ENCODE data around the gene ARHGEF4. TPM values are rescaled to one million over a fixed set of nuclear protein-coding genes. Genes with fewer than 3 reads are reported as not detected.

The ARHGEF4 gene
- total RNA-seq, 1 donor from 2014 or later: 4.8 TPM

GRCh38 chr2:130936451-130936850, 99.7 kb downstream of the ARHGEF4 start:
- DNase-seq (ENCODE audit: low read depth): no peak
- Mint-ChIP-seq H3K9me3 (ENCODE audit: unreplicated experiment) (peaks cover 6% of the 10 kb centered on the region), H3K27ac (ENCODE audit: unreplicated experiment) (no peak overlapping the region), H3K36me3 (ENCODE audit: low read depth, unreplicated experiment) (peaks cover under 1% of the 10 kb centered on the region), H3K4me1 (ENCODE audit: low read depth, unreplicated experiment) (no peaks in the 10 kb centered on the region), H3K27me3 (ENCODE audit: low read depth, unreplicated experiment) (no peaks in the 10 kb centered on the region), H3K4me3 (ENCODE audit: unreplicated experiment) (no peak overlapping the region)
- no peak for FAIRE-seq
- H3K4me2 ChIP-seq (ENCODE audit: low read length): no peak overlapping the region
- H2AFZ ChIP-seq (ENCODE audit: low read depth, low read length): no peak overlapping the region
- H3K4me3 ChIP-seq (ENCODE audit: insufficient read depth, low read depth, low read length): no peak overlapping the region
- H3K27me3 ChIP-seq (ENCODE audit: insufficient read depth, low read length): no peaks in the 10 kb centered on the region
- H3K27ac ChIP-seq (ENCODE audit: low read depth, low read length): no peak overlapping the region
- H3K4me1 ChIP-seq (ENCODE audit: insufficient read depth, low read length): no peaks in the 10 kb centered on the region
- no peak for TF ChIP-seq EZH2 (IDR thresholded peaks at IDR 0.05; ENCODE audit: insufficient read depth, low read length)
- no peak for TF ChIP-seq CTCF (IDR thresholded peaks at IDR 0.05; ENCODE audit: insufficient read depth, low read depth, low read length)
- no peaks in the 10 kb centered on the region for H4K20me1 ChIP-seq (ENCODE audit: insufficient read depth, low read length)
- no peak overlapping the region for H3K9ac ChIP-seq (ENCODE audit: low read length)
- H3K9me3 ChIP-seq (ENCODE audit: insufficient read depth, low read depth, low read length): no peaks in the 10 kb centered on the region
- no peaks in the 10 kb centered on the region for H3K36me3 ChIP-seq (ENCODE audit: insufficient read depth, low read length)
- no peaks in the 10 kb centered on the region for H3K79me2 ChIP-seq (ENCODE audit: insufficient read depth, low read length)

GRCh38 chr2:130947967-130948366, 111.3 kb downstream of the ARHGEF4 start:
- no peak overlapping the region for H3K27ac ChIP-seq (ENCODE audit: low read depth, low read length)
- no peaks in the 10 kb centered on the region for H3K79me2 ChIP-seq (ENCODE audit: insufficient read depth, low read length)
- Mint-ChIP-seq H3K4me3 (ENCODE audit: unreplicated experiment) (no peak overlapping the region), H3K4me1 (ENCODE audit: low read depth, unreplicated experiment) (no peaks in the 10 kb centered on the region), H3K9me3 (ENCODE audit: unreplicated experiment) (peaks cover 24% of the 10 kb centered on the region), H3K27me3 (ENCODE audit: low read depth, unreplicated experiment) (no peaks in the 10 kb centered on the region), H3K36me3 (ENCODE audit: low read depth, unreplicated experiment) (peaks cover 3% of the 10 kb centered on the region), H3K27ac (ENCODE audit: unreplicated experiment) (no peak overlapping the region)
- no peak overlapping the region for H3K4me2 ChIP-seq (ENCODE audit: low read length)
- DNase-seq (ENCODE audit: low read depth) (no peak), FAIRE-seq (no peak)
- no peak overlapping the region for H2AFZ ChIP-seq (ENCODE audit: low read depth, low read length)
- TF ChIP-seq EZH2 (IDR thresholded peaks at IDR 0.05; ENCODE audit: insufficient read depth, low read length) (no peak), CTCF (IDR thresholded peaks at IDR 0.05; ENCODE audit: insufficient read depth, low read depth, low read length) (no peak)
- no peaks in the 10 kb centered on the region for H4K20me1 ChIP-seq (ENCODE audit: insufficient read depth, low read length)
- H3K4me1 ChIP-seq (ENCODE audit: insufficient read depth, low read length): no peaks in the 10 kb centered on the region
- no peak overlapping the region for H3K4me3 ChIP-seq (ENCODE audit: insufficient read depth, low read depth, low read length)
- H3K9ac ChIP-seq (ENCODE audit: low read length): no peak overlapping the region
- no peaks in the 10 kb centered on the region for H3K36me3 ChIP-seq (ENCODE audit: insufficient read depth, low read length)
- no peaks in the 10 kb centered on the region for H3K27me3 ChIP-seq (ENCODE audit: insufficient read depth, low read length)
- no peaks in the 10 kb centered on the region for H3K9me3 ChIP-seq (ENCODE audit: insufficient read depth, low read depth, low read length)

GRCh38 chr2:130949954-130950353, 113.2 kb downstream of the ARHGEF4 start:
- H3K27ac ChIP-seq (ENCODE audit: low read depth, low read length): no peak overlapping the region
- no peak overlapping the region for H3K4me2 ChIP-seq (ENCODE audit: low read length)
- no peaks in the 10 kb centered on the region for H4K20me1 ChIP-seq (ENCODE audit: insufficient read depth, low read length)
- H3K9me3 Mint-ChIP-seq (ENCODE audit: unreplicated experiment): peaks cover 34% of the 10 kb centered on the region
- H3K4me3 Mint-ChIP-seq (ENCODE audit: unreplicated experiment): no peak overlapping the region
- H3K27me3 ChIP-seq (ENCODE audit: insufficient read depth, low read length): no peaks in the 10 kb centered on the region
- no peaks in the 10 kb centered on the region for H3K9me3 ChIP-seq (ENCODE audit: insufficient read depth, low read depth, low read length)
- H3K4me3 ChIP-seq (ENCODE audit: insufficient read depth, low read depth, low read length): no peak overlapping the region
- H3K27me3 Mint-ChIP-seq (ENCODE audit: low read depth, unreplicated experiment): no peaks in the 10 kb centered on the region
- H3K9ac ChIP-seq (ENCODE audit: low read length): no peak overlapping the region
- H3K36me3 Mint-ChIP-seq (ENCODE audit: low read depth, unreplicated experiment): peaks cover 3% of the 10 kb centered on the region
- H3K36me3 ChIP-seq (ENCODE audit: insufficient read depth, low read length): no peaks in the 10 kb centered on the region
- H3K4me1 ChIP-seq (ENCODE audit: insufficient read depth, low read length): no peaks in the 10 kb centered on the region
- H3K27ac Mint-ChIP-seq (ENCODE audit: unreplicated experiment): no peak overlapping the region
- DNase-seq (ENCODE audit: low read depth): no peak
- TF ChIP-seq EZH2 (IDR thresholded peaks at IDR 0.05; ENCODE audit: insufficient read depth, low read length): no peak
- no peak for TF ChIP-seq CTCF (IDR thresholded peaks at IDR 0.05; ENCODE audit: insufficient read depth, low read depth, low read length)
- FAIRE-seq: no peak
- H3K4me1 Mint-ChIP-seq (ENCODE audit: low read depth, unreplicated experiment): no peaks in the 10 kb centered on the region
- H3K79me2 ChIP-seq (ENCODE audit: insufficient read depth, low read length): no peaks in the 10 kb centered on the region
- H2AFZ ChIP-seq (ENCODE audit: low read depth, low read length): no peak overlapping the region

Data from astrocyte (in vitro differentiated cells and primary cell).